GM18858 (cell line): Measurements from ENCODE around the gene CAPNS1.
"Not testable (repeated sequence)": the region's sequence is repeated elsewhere in the genome, so short reads cannot be mapped to it uniquely, and the experiment has no call there.

Experiments used
- ATAC-seq: cut with Tn5 transposase; IDR thresholded peaks from one replicate; pipeline ENCODE4 v1.9.1; 2021; ENCODE audit not compliant: unreplicated experiment

Gene CAPNS1

GRCh38 chr19:36149673-36150406 lies 10.0 kb downstream of the CAPNS1 start:
- no peak for ATAC-seq

- ATAC-seq: no peak
Measured at GRCh38 chr19:36150586-36150985, 10.7 kb downstream of the CAPNS1 start.

- ATAC-seq: no peak
Measured at GRCh38 chr19:36151144-36152018, 11.5 kb downstream of the CAPNS1 start.

GRCh38 chr19:36152019-36152351 lies 12.1 kb downstream of the CAPNS1 start:
- ATAC-seq: no peak

- no peak for ATAC-seq
Measured at GRCh38 chr19:36152352-36153091, 12.7 kb downstream of the CAPNS1 start, which contains the start of gene COX7A1. TSS of gene COX7A1 (minus strand) at chr19:36152447. CDS start at chr19:36152407, 40 bp downstream.

GRCh38 chr19:36153126-36153525 lies 13.3 kb downstream of the CAPNS1 start:
- no peak for ATAC-seq

GRCh38 chr19:36160821-36161596 lies 21.1 kb downstream of the CAPNS1 start:
- no peak for ATAC-seq

- ATAC-seq: no peak
Measured at GRCh38 chr19:36163813-36164212, 23.9 kb downstream of the CAPNS1 start.

- no peak for ATAC-seq
Measured at GRCh38 chr19:36169084-36169760, 29.4 kb downstream of the CAPNS1 start.

- no peak for ATAC-seq
Measured at GRCh38 chr19:36172852-36173251, 33.0 kb downstream of the CAPNS1 start.

GRCh38 chr19:36173846-36174245 lies 34.0 kb downstream of the CAPNS1 start:
- ATAC-seq: not testable (repeated sequence)

- ATAC-seq: not testable (repeated sequence)
Measured at GRCh38 chr19:36179077-36179476, 39.2 kb downstream of the CAPNS1 start.

GRCh38 chr19:36182612-36183244 lies 42.9 kb downstream of the CAPNS1 start:
- no peak for ATAC-seq

GRCh38 chr19:36183245-36183628 lies 43.4 kb downstream of the CAPNS1 start:
- no peak for ATAC-seq

- not testable (repeated sequence) for ATAC-seq
Measured at GRCh38 chr19:36186722-36187121, 46.9 kb downstream of the CAPNS1 start.

GRCh38 chr19:36196249-36196648 lies 56.4 kb downstream of the CAPNS1 start:
- ATAC-seq: no peak

- ATAC-seq: no peak
Measured at GRCh38 chr19:36198119-36198518, 58.3 kb downstream of the CAPNS1 start.
